ENCODE data around the gene SPTBN1. TPM values are rescaled to one million over a fixed set of nuclear protein-coding genes. Genes with fewer than 3 reads are reported as not detected.

SPTBN1 gene
- total and polyA plus RNA-seq, 7 experiments from 2014 or later, result 43.3 to 207 (median 171) TPM

GRCh38 chr2:54660752-54661151, 204.6 kb downstream of the SPTBN1 start:
- Histone ChIP-seq H3K4me1 (ENCODE audit: control insufficient read depth in 2 of 2, insufficient read depth in 2 of 2, low read length in 2 of 2) (no peaks in the 10 kb centered on the region), H3K27me3 (ENCODE audit: control insufficient read depth in 2 of 2, insufficient read depth in 2 of 2, low read length in 2 of 2) (no peaks in the 10 kb centered on the region), H3K36me3 (ENCODE audit: control insufficient read depth in 2 of 3, insufficient read depth in 3 of 3, low read length in 3 of 3) (peaks cover 52 to 99% (median 56%) of the 10 kb centered on the region in 3 experiments), H3K9me3 (ENCODE audit: control insufficient read depth in 2 of 3, low read length in 3 of 3) (no peaks in the 10 kb centered on the region), H3K4me3 (ENCODE audit: low read length) (no peak overlapping the region), H3K27ac (ENCODE audit: low read depth, low read length) (no peak overlapping the region)
- intact Hi-C loops (cut with micrococcal nuclease), result loop anchor here in 1 of 2 donors (1.0 to 5.0 kb wide), 3 partner anchors 10 to 553 kb away; no protein-coding TSS in a partner anchor
- POLR2A ChIA-PET, result no interaction called here
- H3K4me1 Mint-ChIP-seq, result peaks cover 0 to 31% (median 5%) of the 10 kb centered on the region in 7 donors
- no peak for DNase-seq
- H3K36me3 Mint-ChIP-seq, result peaks cover 20 to 69% (median 53%) of the 10 kb centered on the region in 5 donors
- H3K27me3 Mint-ChIP-seq, result no peaks in the 10 kb centered on the region
- no peak for ATAC-seq
- CTCF ChIA-PET, result interaction anchor here (0.6 to 1.5 kb wide), 4 partner anchors 19 to 136 kb away, joined by 3 to 5 read pairs (median 4); no protein-coding TSS in a partner anchor
- no peak overlapping the region for H3K4me3 Mint-ChIP-seq
- H3K9me3 Mint-ChIP-seq, result peaks cover 0 to 3% (median 0%) of the 10 kb centered on the region in 11 donors
- H3K27ac Mint-ChIP-seq, result peak overlapping the region in 2 of 9 donors; percentile 46 to 68

DNA sequence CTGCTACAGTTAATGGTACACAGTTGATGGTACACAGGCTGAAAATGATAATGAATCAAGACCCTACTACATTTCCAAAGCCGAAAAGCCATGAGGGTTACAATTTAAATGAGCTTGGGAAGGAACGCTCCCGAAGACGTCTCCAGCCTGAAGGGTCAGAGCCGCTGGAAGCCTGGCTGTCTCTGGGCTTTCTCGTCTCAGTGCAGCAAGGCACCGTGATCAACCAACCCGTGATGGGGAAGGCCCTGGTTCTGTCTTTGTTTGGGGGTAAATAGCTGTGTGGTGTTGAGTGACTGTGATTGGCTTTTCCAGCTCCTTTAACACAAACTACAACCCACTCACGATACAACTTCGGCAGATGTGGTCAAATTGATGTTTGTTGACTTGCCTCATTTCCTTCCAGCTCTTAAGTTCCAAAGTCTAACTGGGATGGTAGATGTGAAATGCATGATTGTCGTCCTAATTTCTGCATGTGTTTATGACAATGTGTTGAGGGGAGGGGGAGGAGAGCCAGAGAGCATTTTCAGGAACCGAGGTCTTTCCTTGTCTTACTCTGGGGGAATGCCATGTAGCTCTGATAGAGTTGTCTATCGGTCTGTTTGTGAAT, 207.4 kb downstream of the SPTBN1 start:
- POLR2A ChIA-PET, result interaction anchor here (1.3 kb wide), 1 partner anchor 50 kb away, joined by 3 read pairs; no protein-coding TSS in a partner anchor
- intact Hi-C loops (cut with micrococcal nuclease), result loop anchor here in 1 of 2 donors (2.0 to 5.0 kb wide), 2 partner anchors 511 to 556 kb away; no protein-coding TSS in a partner anchor
- Mint-ChIP-seq H3K9me3 (peaks cover 0 to 3% (median 0%) of the 10 kb centered on the region in 11 donors), H3K27ac (peak overlapping the region in 4 of 9 donors; percentile 17 to 82 (median 44)), H3K4me1 (peaks cover 0 to 22% (median 5%) of the 10 kb centered on the region in 7 donors), H3K27me3 (no peaks in the 10 kb centered on the region), H3K4me3 (no peak overlapping the region), H3K36me3 (peaks cover 18 to 83% (median 55%) of the 10 kb centered on the region in 5 donors)
- no peaks in the 10 kb centered on the region for H3K4me1 ChIP-seq (ENCODE audit: control insufficient read depth in 2 of 2, insufficient read depth in 2 of 2, low read length in 2 of 2)
- H3K36me3 ChIP-seq (ENCODE audit: control insufficient read depth in 2 of 3, insufficient read depth in 3 of 3, low read length in 3 of 3), result peaks cover 42 to 100% (median 55%) of the 10 kb centered on the region in 3 experiments
- H3K4me3 ChIP-seq (ENCODE audit: low read length), result no peak overlapping the region
- no peaks in the 10 kb centered on the region for H3K27me3 ChIP-seq (ENCODE audit: control insufficient read depth in 2 of 2, insufficient read depth in 2 of 2, low read length in 2 of 2)
- DNase-seq (no peak), ATAC-seq (no peak)
- no peaks in the 10 kb centered on the region for H3K9me3 ChIP-seq (ENCODE audit: control insufficient read depth in 2 of 3, low read length in 3 of 3)
- H3K27ac ChIP-seq (ENCODE audit: low read depth, low read length), result no peak overlapping the region
- CTCF ChIA-PET, result interaction anchor here (1.2 to 1.8 kb wide), 3 partner anchors 16 to 41 kb away, joined by 3 to 8 read pairs (median 4); no protein-coding TSS in a partner anchor

- H3K9me3 ChIP-seq (ENCODE audit: control insufficient read depth in 2 of 3, low read length in 3 of 3), result no peaks in the 10 kb centered on the region
- H3K27me3 ChIP-seq (ENCODE audit: control insufficient read depth in 2 of 2, insufficient read depth in 2 of 2, low read length in 2 of 2), result no peaks in the 10 kb centered on the region
- H3K4me3 ChIP-seq (ENCODE audit: low read length), result no peak overlapping the region
- intact Hi-C loops (cut with micrococcal nuclease), result loop anchor here in 1 of 2 donors (2.0 to 5.0 kb wide), 2 partner anchors 510 to 557 kb away; no protein-coding TSS in a partner anchor
- no peak overlapping the region for H3K4me3 Mint-ChIP-seq
- no peak for DNase-seq
- H3K36me3 ChIP-seq (ENCODE audit: control insufficient read depth in 2 of 3, insufficient read depth in 3 of 3, low read length in 3 of 3), result peaks cover 41 to 100% (median 55%) of the 10 kb centered on the region in 3 experiments
- CTCF ChIA-PET, result interaction anchor here (1.2 to 1.9 kb wide), 6 partner anchors 12 to 141 kb away, joined by 3 to 10 read pairs (median 4); no protein-coding TSS in a partner anchor
- H3K36me3 Mint-ChIP-seq, result peaks cover 18 to 88% (median 55%) of the 10 kb centered on the region in 5 donors
- H3K27ac ChIP-seq (ENCODE audit: low read depth, low read length), result no peak overlapping the region
- H3K9me3 Mint-ChIP-seq, result peaks cover 0 to 3% (median 0%) of the 10 kb centered on the region in 11 donors
- peak overlapping the region; percentile 0 to 96 (median 62) for H3K27ac Mint-ChIP-seq
- H3K27me3 Mint-ChIP-seq, result no peaks in the 10 kb centered on the region
- H3K4me1 Mint-ChIP-seq, result peaks cover 0 to 20% (median 5%) of the 10 kb centered on the region in 7 donors
- ATAC-seq, result no peak
- POLR2A ChIA-PET, result interaction anchor here (0.6 to 1.3 kb wide), 2 partner anchors 50 to 769 kb away, joined by 3 read pairs; no protein-coding TSS in a partner anchor
- H3K4me1 ChIP-seq (ENCODE audit: control insufficient read depth in 2 of 2, insufficient read depth in 2 of 2, low read length in 2 of 2), result no peaks in the 10 kb centered on the region
Observed at GRCh38 chr2:54664238-54664786, 208.2 kb downstream of the SPTBN1 start.

- Mint-ChIP-seq H3K27ac (peak overlapping the region in 8 of 9 donors; percentile 42 to 96 (median 86)), H3K36me3 (peaks cover 18 to 86% (median 55%) of the 10 kb centered on the region in 5 donors), H3K27me3 (no peaks in the 10 kb centered on the region), H3K9me3 (peaks cover 0 to 1% (median 0%) of the 10 kb centered on the region in 11 donors), H3K4me3 (no peak overlapping the region), H3K4me1 (peaks cover 0 to 20% (median 5%) of the 10 kb centered on the region in 7 donors)
- no peaks in the 10 kb centered on the region for H3K4me1 ChIP-seq (ENCODE audit: control insufficient read depth in 2 of 2, insufficient read depth in 2 of 2, low read length in 2 of 2)
- DNase-seq (peak in 7 of 9 donors; percentile 15 to 61 (median 50)), ATAC-seq (peak; percentile 82)
- H3K27ac ChIP-seq (ENCODE audit: low read depth, low read length), result no peak overlapping the region
- H3K4me3 ChIP-seq (ENCODE audit: low read length), result no peak overlapping the region
- no peaks in the 10 kb centered on the region for H3K27me3 ChIP-seq (ENCODE audit: control insufficient read depth in 2 of 2, insufficient read depth in 2 of 2, low read length in 2 of 2)
- POLR2A ChIA-PET, result no interaction called here
- intact Hi-C loops (cut with micrococcal nuclease), result loop anchor here (1.0 to 5.0 kb wide), 7 partner anchors 37 to 509 kb away; partner anchors contain the start of gene EML6 (in 1 of the 2)
- CTCF ChIA-PET, result interaction anchor here (0.9 to 1.9 kb wide), 10 partner anchors 9 to 562 kb away, joined by 3 to 10 read pairs (median 4); no protein-coding TSS in a partner anchor
- no peaks in the 10 kb centered on the region for H3K9me3 ChIP-seq (ENCODE audit: control insufficient read depth in 2 of 3, low read length in 3 of 3)
- peaks cover 36 to 93% (median 58%) of the 10 kb centered on the region in 3 experiments for H3K36me3 ChIP-seq (ENCODE audit: control insufficient read depth in 2 of 3, insufficient read depth in 3 of 3, low read length in 3 of 3)
Observed at GRCh38 chr2:54665436-54665856, 209.3 kb downstream of the SPTBN1 start.

DNA sequence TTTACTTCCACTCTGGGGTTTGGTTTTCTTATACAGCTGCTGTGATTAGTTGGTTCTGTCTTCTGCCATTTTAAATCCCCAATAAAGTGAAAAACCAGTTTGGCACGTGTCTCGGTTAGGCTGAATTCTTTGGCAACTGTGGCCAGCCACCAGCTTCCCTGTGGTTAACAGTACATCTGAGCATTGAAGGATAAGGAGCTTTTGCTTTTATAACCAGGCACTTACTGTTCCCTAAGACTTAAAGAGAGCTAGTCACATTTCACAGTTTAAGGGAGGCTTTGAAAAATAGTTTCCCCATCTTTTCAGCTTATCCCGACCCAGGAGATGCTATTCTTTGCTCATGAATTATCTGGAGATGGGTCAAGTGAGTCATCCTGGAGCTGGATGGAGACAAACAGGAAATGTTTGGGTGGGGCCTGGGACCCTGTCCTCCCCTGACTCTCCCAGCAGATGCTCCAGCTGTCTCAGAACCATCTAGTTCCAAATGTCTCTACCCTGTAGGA, 210.1 kb downstream of the SPTBN1 start:
- peaks cover 0 to 22% (median 5%) of the 10 kb centered on the region in 7 donors for H3K4me1 Mint-ChIP-seq
- no peak overlapping the region for H3K4me3 Mint-ChIP-seq
- H3K27ac Mint-ChIP-seq, result peak overlapping the region in 8 of 9 donors; percentile 30 to 93 (median 68)
- H3K36me3 ChIP-seq (ENCODE audit: control insufficient read depth in 2 of 3, insufficient read depth in 3 of 3, low read length in 3 of 3), result peaks cover 36 to 92% (median 53%) of the 10 kb centered on the region in 3 experiments
- CTCF ChIA-PET, result interaction anchor here (1.3 to 1.9 kb wide), 6 partner anchors 38 to 509 kb away, joined by 3 to 10 read pairs (median 6); no protein-coding TSS in a partner anchor
- no peak overlapping the region for H3K27ac ChIP-seq (ENCODE audit: low read depth, low read length)
- POLR2A ChIA-PET, result no interaction called here
- H3K9me3 ChIP-seq (ENCODE audit: control insufficient read depth in 2 of 3, low read length in 3 of 3), result no peaks in the 10 kb centered on the region
- peaks cover 17 to 89% (median 56%) of the 10 kb centered on the region in 5 donors for H3K36me3 Mint-ChIP-seq
- no peaks in the 10 kb centered on the region for H3K27me3 ChIP-seq (ENCODE audit: control insufficient read depth in 2 of 2, insufficient read depth in 2 of 2, low read length in 2 of 2)
- H3K27me3 Mint-ChIP-seq, result no peaks in the 10 kb centered on the region
- no peaks in the 10 kb centered on the region for H3K4me1 ChIP-seq (ENCODE audit: control insufficient read depth in 2 of 2, insufficient read depth in 2 of 2, low read length in 2 of 2)
- H3K4me3 ChIP-seq (ENCODE audit: low read length), result no peak overlapping the region
- ATAC-seq, result no peak
- no peak for DNase-seq
- intact Hi-C loops (cut with micrococcal nuclease), result loop anchor here (5.0 kb wide), 4 partner anchors 36 to 346 kb away; partner anchors contain the start of gene EML6 (in 1 of the 2)
- H3K9me3 Mint-ChIP-seq, result no peaks in the 10 kb centered on the region

All from naive thymus-derived CD4-positive, alpha-beta T cell (primary cell).